K562 (cell line): ENCODE data around the gene NR0B1. TPM values are rescaled to one million over a fixed set of nuclear protein-coding genes. Genes with fewer than 3 reads are reported as not detected.

ENCODE experiments used
- ATAC-seq: fragments of 200-7000 bp; cut with Tn5 transposase; 3 replicates; pipeline ENCODE4 v1.9.1; 2020; ENCODE audit warnings: moderate library complexity
- BruUV-seq: library from RNA; stranded (reverse); fragments of 400-500 nt; replicated peaks from 2 replicates; lab custom pipeline; 2021; lab: Mats Ljungman, UMichigan
- CTCF ChIA-PET: fragments of 300-600 bp; formaldehyde crosslinking; extraction: SDS; loops from one replicate; lab custom pipeline; 2021; ENCODE audit warnings: low intra/inter-chr PET ratio; lab: Yijun Ruan, JAX
- POLR2A ChIA-PET: fragments of 300-600, 350-650 bp; sonication (Branson Sonifier 250); formaldehyde crosslinking; extraction: SDS; loops from one replicate; lab custom pipeline; 2021; ENCODE audit warnings: antibody characterized with exemption, inconsistent platforms; lab: Yijun Ruan, JAX
- DNase-seq, 4 experiments: peaks; one replicate each; pipeline versions ENCODE4 v3.0.0 to v3.0.0-alpha.2; 2011 to 2018; ENCODE audit warnings: low spot score in 3 of 4, mixed read lengths in 3 of 4; ENCODE audit errors: extremely low read depth in 1 of 4
- FAIRE-seq: peaks from 2 replicates; lab custom pipeline; 2011; peaks lifted over from hg19 to GRCh38; lab: Jason Lieb, UNC
- H2AFZ ChIP-seq: 2 replicates; pipeline ENCODE4 v1.6.0; 2011; ENCODE audit warnings: low read depth, low read length, control low read depth, inconsistent platforms
- H3K27ac ChIP-seq: fragments of 200-600 bp; 3 replicates; pipeline ENCODE4 v1.8.0; 2011; ENCODE audit warnings: low read depth, mild to moderate bottlenecking, control low read depth, inconsistent platforms, low read length, moderate library complexity, mixed read lengths; ENCODE audit errors: extremely low read depth
- H3K27me3 ChIP-seq, 2 experiments: fragments of 300-600 bp in 1 of 2; 2 replicates in 1 of 2; 3 replicates in 1 of 2; pipeline versions ENCODE4 v1.6.0 to v1.8.0; 2011; ENCODE audit warnings: inconsistent platforms in 2 of 2, low read length in 2 of 2, mild to moderate bottlenecking in 1 of 2, mixed read lengths in 1 of 2, moderate library complexity in 1 of 2; ENCODE audit not compliant: control insufficient read depth in 2 of 2, insufficient read depth in 2 of 2
- H3K36me3 ChIP-seq: fragments of 300-600 bp; 3 replicates; pipeline ENCODE4 v1.8.0; 2011; ENCODE audit warnings: mild to moderate bottlenecking, low read length, inconsistent platforms; ENCODE audit not compliant: control insufficient read depth, insufficient read depth
- H3K4me1 ChIP-seq, 2 experiments: fragments of 200-600 bp in 1 of 2; replicated peaks in 1 of 2; 2 replicates in 1 of 2; 3 replicates in 1 of 2; pipeline versions ENCODE4 v1.5.1 to v1.8.0; 2011; ENCODE audit warnings: inconsistent platforms in 2 of 2, low read length in 2 of 2, mild to moderate bottlenecking in 1 of 2, mixed read lengths in 1 of 2, moderate library complexity in 1 of 2; ENCODE audit not compliant: control insufficient read depth in 2 of 2, insufficient read depth in 2 of 2
- H3K4me2 ChIP-seq: 2 replicates; pipeline ENCODE4 v1.6.1; 2011; ENCODE audit warnings: low read length, control low read depth, inconsistent platforms, mixed read lengths; ENCODE audit not compliant: insufficient read depth
- H3K4me3 ChIP-seq: fragments of 200-600 bp; sonication (generic), shearing (Covaris generic); 2 replicates; pipeline ENCODE4 v1.5.1; 2016; ENCODE audit warnings: control low read depth, inconsistent platforms
- H3K79me2 ChIP-seq: fragments of 200-600 bp; 3 replicates; pipeline ENCODE4 v1.8.0; 2011; ENCODE audit warnings: low read length, inconsistent platforms; ENCODE audit not compliant: control insufficient read depth, insufficient read depth
- H3K9ac ChIP-seq, 2 experiments: 2 replicates each; pipeline versions ENCODE4 v1.6.0 to v1.6.1; 2011; ENCODE audit warnings: low read depth in 2 of 2, low read length in 2 of 2, control low read depth in 1 of 2, inconsistent platforms in 1 of 2, mild to moderate bottlenecking in 1 of 2, mixed read lengths in 1 of 2; ENCODE audit not compliant: insufficient read depth in 1 of 2
- H3K9me1 ChIP-seq: one replicate; pipeline ENCODE4 v1.6.0; 2011; ENCODE audit warnings: inconsistent platforms, mild to moderate bottlenecking, low read length, moderate library complexity; ENCODE audit not compliant: control insufficient read depth, insufficient read depth
- H3K9me3 ChIP-seq: replicated peaks from 2 replicates; pipeline ENCODE4 v1.5.1; 2011; ENCODE audit warnings: low read depth, low read length, inconsistent platforms; ENCODE audit not compliant: control insufficient read depth, insufficient read depth
- H4K20me1 ChIP-seq: replicated peaks from 2 replicates; pipeline ENCODE4 v1.6.1; 2011; ENCODE audit warnings: low read length, inconsistent platforms, mixed read lengths; ENCODE audit not compliant: control insufficient read depth, insufficient read depth
- ATF4 ChIP-seq: fragments of 450-650 bp; formaldehyde crosslinking; IDR thresholded peaks from 2 replicates; pipeline ENCODE4 v1.4.0; 2022; ENCODE audit warnings: mild to moderate bottlenecking, moderate library complexity
- FOSL1 ChIP-seq: fragments of 200-800 bp; sonication (Bioruptor generic); conservative IDR thresholded peaks from 2 replicates; pipeline ENCODE4 v1.6.1; 2016; ENCODE audit warnings: missing genetic modification characterization, missing compliant biosample characterization
- FOXK1 ChIP-seq: sonication (generic); formaldehyde crosslinking; IDR thresholded peaks from 2 replicates; pipeline ENCODE4 v1.8.0; 2022; ENCODE audit warnings: missing genetic modification reagents, mild to moderate bottlenecking, borderline replicate concordance
- PTRF ChIP-seq: fragments of 450-650 bp; IDR thresholded peaks from 2 replicates; pipeline ENCODE4 v1.6.1; 2016; ENCODE audit warnings: mild to moderate bottlenecking, missing genetic modification characterization, missing compliant biosample characterization
- STAT5B ChIP-seq: fragments of 250-450 bp; sonication (Bioruptor Pico); IDR thresholded peaks from 2 replicates; pipeline ENCODE4 v1.8.0; 2021; ENCODE audit warnings: mild to moderate bottlenecking, inconsistent platforms
- TEAD2 ChIP-seq: fragments of 450-650 bp; IDR thresholded peaks from 2 replicates; pipeline ENCODE4 v1.6.1; 2016; ENCODE audit warnings: missing genetic modification characterization, control low read depth, missing compliant biosample characterization
- WGBS: fragments of 100-300 bp; shearing (Covaris generic); methylation state at CpG from one replicate; pipeline ENCODE4 v1.1.6; 2016; ENCODE audit warnings: low coverage, mixed read lengths; ENCODE audit not compliant: insufficient coverage; ENCODE audit errors: missing lambda C conversion rate; 5-methylcytosine and 5-hydroxymethylcytosine counted together
- in situ Hi-C: fragments of 300-500 bp; cut with MboI; formaldehyde crosslinking; loops from 4 replicates; pipeline ENCODE4 v1.15.0; 2018; ENCODE audit warnings: inconsistent platforms, mixed read lengths
- intact Hi-C: fragments of 100-400 bp; cut with micrococcal nuclease; formaldehyde crosslinking; loops from 2 replicates; pipeline ENCODE4 v1.14.2; 2022
- polyA plus RNA-seq, 8 experiments: library from polyadenylated mRNA; depleted of rRNA in 4 of 8; stranded (reverse) in 5 of 8; unstranded in 3 of 8; fragments of >200 nt; fragmentation: Nextera tagmentation in 2 of 8; fragmentation: Illumina TruSeq in 1 of 8; extraction: Ambion mirVana in 2 of 8; extraction: Trizol in 1 of 8; gene quantifications; 2 replicates each; pipeline versions ENCODE4 v1.2.1 to v1.2.3, GENCODE V29; 2011 to 2014; ENCODE audit warnings: inconsistent platforms in 1 of 8, missing spikeins in 1 of 8
- total RNA-seq, 7 experiments: library from RNA; depleted of rRNA in 6 of 7; stranded (reverse); fragments of >200 nt in 6 of 7; fragmentation: Illumina TruSeq in 2 of 7; extraction: Trizol in 2 of 7; gene quantifications; 2 replicates each; pipeline versions ENCODE4 v1.2.1 to v1.2.3, GENCODE V29; 2011 to 2021; ENCODE audit warnings: low replicate concordance in 1 of 7

NR0B1 gene
- total and polyA plus RNA-seq, 9 of the 15 experiments (the other 6 are each of a cell fraction or from before 2014, with no cell fraction given) = not detected

GRCh38 chrX:30327762-30328161 is 18.6 kb upstream of the NR0B1 start:
- Histone ChIP-seq H3K4me1 (no peaks in the 10 kb centered on the region), H2AFZ (no peak overlapping the region), H3K9me3 (no peaks in the 10 kb centered on the region), H3K36me3 (no peaks in the 10 kb centered on the region), H3K9me1 (no peaks in the 10 kb centered on the region), H3K79me2 (no peaks in the 10 kb centered on the region), H3K27ac (no peak overlapping the region), H3K9ac (no peak overlapping the region), H3K4me3 (no peak overlapping the region), H3K4me2 (no peak overlapping the region), H3K27me3 (no peaks in the 10 kb centered on the region), H4K20me1 (no peaks in the 10 kb centered on the region)
- TF ChIP-seq PTRF (no peak), ATF4 (CRISPR knock-in tag) (no peak), FOXK1 (CRISPR knock-in tag) (no peak), TEAD2 (tag) (peak; percentile 45; the same call in 1 of the 2 replicates)
- FAIRE-seq = no peak
- ChIA-PET POLR2A (no interaction called here), CTCF (no interaction called here)
- no peak for ATAC-seq
- WGBS = 0% methylated on average over 4 of the region's 4 CpGs
- no TSS peak for BruUV-seq
- intact Hi-C loops = no loop called here
- in situ Hi-C loops = no loop called here
- DNase-seq = no peak

- H3K9me3 ChIP-seq = no peaks in the 10 kb centered on the region
- H4K20me1 ChIP-seq = no peaks in the 10 kb centered on the region
- DNase-seq (peak in 1 of 4 experiments; percentile 3), FAIRE-seq (no peak), ATAC-seq (no peak)
- no peaks in the 10 kb centered on the region for H3K4me1 ChIP-seq
- H2AFZ ChIP-seq = no peak overlapping the region
- POLR2A ChIA-PET = no interaction called here
- no peaks in the 10 kb centered on the region for H3K9me1 ChIP-seq
- H3K27ac ChIP-seq = no peak overlapping the region
- H3K27me3 ChIP-seq = no peaks in the 10 kb centered on the region
- no peak overlapping the region for H3K4me3 ChIP-seq
- BruUV-seq = no TSS peak
- no peak overlapping the region for H3K9ac ChIP-seq
- in situ Hi-C loops (no loop called here), intact Hi-C loops (no loop called here)
- H3K79me2 ChIP-seq = no peaks in the 10 kb centered on the region
- H3K4me2 ChIP-seq = no peak overlapping the region
- CTCF ChIA-PET = no interaction called here
- no peaks in the 10 kb centered on the region for H3K36me3 ChIP-seq
- 20% methylated on average over 1 of the region's 1 CpG for WGBS
- TF ChIP-seq STAT5B (CRISPR knock-in tag) = no peak
- TF ChIP-seq FOSL1 (tag) = peak; percentile 53; the same call in 1 of the 2 replicates
Observed at GRCh38 chrX:30317308-30317707, 8.1 kb upstream of the NR0B1 start.
